SK-N-MC (cell line): ENCODE results near the gene HES4.

Experiments used
- EZH2 ChIP-seq: fragments of 200-600 bp; sonication (generic); IDR thresholded peaks from one replicate; pipeline ENCODE4 v1.6.1; 2017; ENCODE audit warnings: antibody characterized with exemption
- POLR2AphosphoS5 ChIP-seq: IDR thresholded peaks from 2 replicates; pipeline ENCODE4 v1.6.1; 2012; ENCODE audit warnings: mild to moderate bottlenecking, low read depth, low read length, borderline replicate concordance

- TF ChIP-seq POLR2AphosphoS5 (no peak), EZH2 (no peak)
Measured at GRCh38 chr1:1047963-1048362, 48.1 kb upstream of the HES4 start.
